ENCODE data around the gene PKNOX2.

Gene PKNOX2

GRCh38 chr11:125364121-125364826, 199.7 kb downstream of the PKNOX2 start:
- no peaks in the 10 kb centered on the region for H3K79me2 ChIP-seq (ENCODE audit: insufficient read depth, low read depth)

DNA sequence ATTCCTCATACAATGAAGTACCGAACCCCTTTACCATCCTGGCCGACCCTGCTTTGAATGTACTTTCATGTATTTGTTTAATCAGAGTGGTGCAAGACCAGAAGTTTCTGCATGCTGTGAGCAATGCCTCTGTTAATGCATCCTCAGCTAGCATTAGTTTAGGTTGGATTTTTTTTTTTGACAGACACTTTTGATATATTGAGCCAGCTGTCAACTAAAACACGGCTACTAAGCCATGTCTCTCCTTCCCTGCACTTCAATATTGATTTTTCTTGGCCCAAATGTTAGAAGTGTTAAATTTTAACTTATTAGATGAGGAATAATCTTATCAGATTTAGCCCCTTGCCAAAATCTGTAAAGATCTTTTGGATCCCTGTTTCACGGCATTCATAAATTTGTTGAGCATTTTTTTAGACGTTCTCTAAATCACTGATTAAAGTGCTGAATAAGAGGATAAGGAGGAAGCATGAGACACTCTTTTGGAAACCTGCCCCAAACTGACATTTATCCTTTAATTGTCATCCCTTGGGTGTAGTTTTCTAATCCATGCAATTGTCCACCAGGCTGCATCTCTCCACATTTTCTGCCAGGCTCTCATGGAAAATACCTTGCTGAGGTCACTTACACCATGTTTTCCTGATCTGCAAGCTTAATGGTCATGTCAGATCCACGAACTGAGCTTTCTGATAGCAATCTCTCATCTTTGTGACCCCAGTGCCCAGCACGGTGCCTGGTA, 200.8 kb downstream of the PKNOX2 start:
- Histone ChIP-seq H3K4me2 (no peak overlapping the region), H3K9ac (no peak overlapping the region), H2AFZ (ENCODE audit: low read depth) (no peak overlapping the region), H3K27me3 (ENCODE audit: insufficient read depth, low read depth) (no peaks in the 10 kb centered on the region), H3K79me2 (ENCODE audit: insufficient read depth, low read depth) (no peaks in the 10 kb centered on the region), H3K4me1 (ENCODE audit: low read depth, poor library complexity, severe bottlenecking) (no peaks in the 10 kb centered on the region), H3K27ac (no peak overlapping the region), H3K36me3 (ENCODE audit: insufficient read depth) (no peaks in the 10 kb centered on the region), H4K20me1 (ENCODE audit: insufficient read depth) (no peaks in the 10 kb centered on the region), H3K4me3 (IDR thresholded peaks at IDR 0.05; ENCODE audit: insufficient read depth, low read depth, low read length) (no peak overlapping the region)
- TF ChIP-seq, protein P1, sequence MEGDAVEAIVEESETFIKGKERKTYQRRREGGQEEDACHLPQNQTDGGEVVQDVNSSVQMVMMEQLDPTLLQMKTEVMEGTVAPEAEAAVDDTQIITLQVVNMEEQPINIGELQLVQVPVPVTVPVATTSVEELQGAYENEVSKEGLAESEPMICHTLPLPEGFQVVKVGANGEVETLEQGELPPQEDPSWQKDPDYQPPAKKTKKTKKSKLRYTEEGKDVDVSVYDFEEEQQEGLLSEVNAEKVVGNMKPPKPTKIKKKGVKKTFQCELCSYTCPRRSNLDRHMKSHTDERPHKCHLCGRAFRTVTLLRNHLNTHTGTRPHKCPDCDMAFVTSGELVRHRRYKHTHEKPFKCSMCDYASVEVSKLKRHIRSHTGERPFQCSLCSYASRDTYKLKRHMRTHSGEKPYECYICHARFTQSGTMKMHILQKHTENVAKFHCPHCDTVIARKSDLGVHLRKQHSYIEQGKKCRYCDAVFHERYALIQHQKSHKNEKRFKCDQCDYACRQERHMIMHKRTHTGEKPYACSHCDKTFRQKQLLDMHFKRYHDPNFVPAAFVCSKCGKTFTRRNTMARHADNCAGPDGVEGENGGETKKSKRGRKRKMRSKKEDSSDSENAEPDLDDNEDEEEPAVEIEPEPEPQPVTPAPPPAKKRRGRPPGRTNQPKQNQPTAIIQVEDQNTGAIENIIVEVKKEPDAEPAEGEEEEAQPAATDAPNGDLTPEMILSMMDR (conservative IDR thresholded peaks at IDR 0.05; ENCODE audit: low read depth, low read length): no peak

More at GRCh38 chr11:125364121-125364826, 199.7 kb downstream of the PKNOX2 start:
- H3K36me3 ChIP-seq (ENCODE audit: insufficient read depth): no peaks in the 10 kb centered on the region
- no peak overlapping the region for H3K9ac ChIP-seq
- TF ChIP-seq, protein P1 (conservative IDR thresholded peaks at IDR 0.05; ENCODE audit: low read depth, low read length): no peak
- H4K20me1 ChIP-seq (ENCODE audit: insufficient read depth): no peaks in the 10 kb centered on the region
- no peaks in the 10 kb centered on the region for H3K27me3 ChIP-seq (ENCODE audit: insufficient read depth, low read depth)
- no peak overlapping the region for H2AFZ ChIP-seq (ENCODE audit: low read depth)
- no peaks in the 10 kb centered on the region for H3K4me1 ChIP-seq (ENCODE audit: low read depth, poor library complexity, severe bottlenecking)
- H3K27ac ChIP-seq: no peak overlapping the region
- H3K4me2 ChIP-seq: no peak overlapping the region
- H3K4me3 ChIP-seq (IDR thresholded peaks at IDR 0.05; ENCODE audit: insufficient read depth, low read depth, low read length): no peak overlapping the region

DNA sequence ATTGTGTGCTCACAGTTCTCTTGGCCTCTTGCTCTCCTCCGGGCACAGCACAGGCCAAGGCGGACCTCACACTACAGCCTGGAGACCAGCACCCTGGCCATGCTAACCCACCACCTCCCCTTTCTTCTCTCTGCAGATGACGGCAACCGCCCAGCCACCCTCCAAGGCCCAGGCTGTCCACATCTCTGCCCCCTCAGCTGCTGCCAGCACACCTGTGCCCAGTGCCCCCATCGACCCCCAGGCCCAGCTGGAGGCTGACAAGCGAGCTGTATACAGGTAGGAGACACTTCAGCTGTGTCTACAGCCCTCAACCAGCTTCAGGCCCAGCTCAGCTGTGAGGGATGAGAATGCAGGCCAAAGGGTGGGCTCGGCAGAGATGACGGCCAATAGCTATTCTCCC, 203.2 kb downstream of the PKNOX2 start:
- H3K27ac ChIP-seq: no peak overlapping the region
- no peaks in the 10 kb centered on the region for H3K79me2 ChIP-seq (ENCODE audit: insufficient read depth, low read depth)
- H3K36me3 ChIP-seq (ENCODE audit: insufficient read depth): no peaks in the 10 kb centered on the region
- no peaks in the 10 kb centered on the region for H3K27me3 ChIP-seq (ENCODE audit: insufficient read depth, low read depth)
- no peak overlapping the region for H2AFZ ChIP-seq (ENCODE audit: low read depth)
- H4K20me1 ChIP-seq (ENCODE audit: insufficient read depth): no peaks in the 10 kb centered on the region
- H3K4me2 ChIP-seq: no peak overlapping the region
- H3K9ac ChIP-seq: no peak overlapping the region
- no peaks in the 10 kb centered on the region for H3K4me1 ChIP-seq (ENCODE audit: low read depth, poor library complexity, severe bottlenecking)
- TF ChIP-seq, protein P1 (conservative IDR thresholded peaks at IDR 0.05; ENCODE audit: low read depth, low read length): no peak
- H3K4me3 ChIP-seq (IDR thresholded peaks at IDR 0.05; ENCODE audit: insufficient read depth, low read depth, low read length): no peak overlapping the region

- Histone ChIP-seq H3K36me3 (ENCODE audit: insufficient read depth) (no peaks in the 10 kb centered on the region), H3K4me1 (ENCODE audit: low read depth, poor library complexity, severe bottlenecking) (no peaks in the 10 kb centered on the region), H3K4me3 (IDR thresholded peaks at IDR 0.05; ENCODE audit: insufficient read depth, low read depth, low read length) (no peak overlapping the region), H3K27ac (no peak overlapping the region), H2AFZ (ENCODE audit: low read depth) (no peak overlapping the region), H3K79me2 (ENCODE audit: insufficient read depth, low read depth) (no peaks in the 10 kb centered on the region), H3K4me2 (no peak overlapping the region), H4K20me1 (ENCODE audit: insufficient read depth) (no peaks in the 10 kb centered on the region), H3K27me3 (ENCODE audit: insufficient read depth, low read depth) (no peaks in the 10 kb centered on the region), H3K9ac (no peak overlapping the region)
- TF ChIP-seq, protein P1 (conservative IDR thresholded peaks at IDR 0.05; ENCODE audit: low read depth, low read length): no peak
Observed at GRCh38 chr11:125368757-125369156, 204.2 kb downstream of the PKNOX2 start.
